Measurements from ENCODE around the gene GPC6.

GPC6 gene

DNA sequence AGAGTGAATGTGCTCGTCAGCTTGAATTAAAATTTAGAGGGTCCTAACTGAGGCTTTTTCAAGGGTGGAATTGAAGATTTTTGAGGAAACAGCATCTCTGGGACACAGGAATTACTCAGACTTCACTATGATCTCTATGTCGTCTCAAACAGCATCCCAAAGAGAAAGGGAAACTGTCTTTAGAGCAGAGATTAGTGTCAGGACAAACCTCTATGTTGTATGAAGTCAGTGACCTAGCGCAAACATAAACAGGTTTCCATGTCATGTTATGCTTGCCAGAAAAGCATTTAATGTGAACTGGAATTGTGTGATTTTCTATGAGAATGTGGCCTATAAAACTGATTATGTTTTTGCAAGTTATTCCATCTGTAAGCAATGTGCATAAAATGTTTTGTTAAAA lies 573.7 kb downstream of the GPC6 start:
- H3K9me3 ChIP-seq (ENCODE audit: insufficient read depth, low read length): no peaks in the 10 kb centered on the region
- H3K9me2 ChIP-seq (replicated peaks; ENCODE audit: insufficient read depth, low read length): no peaks in the 10 kb centered on the region
- H3K27ac ChIP-seq (ENCODE audit: low read depth, low read length): no peak overlapping the region
- H3K4me3 ChIP-seq (ENCODE audit: insufficient read depth, low read length, poor library complexity, severe bottlenecking): no peak overlapping the region
- no peak overlapping the region for H2AFZ ChIP-seq (ENCODE audit: low read depth, low read length, severe bottlenecking)
- H3K9ac ChIP-seq (ENCODE audit: low read length): no peak overlapping the region
- H4K20me1 ChIP-seq (ENCODE audit: low read depth, low read length): no peaks in the 10 kb centered on the region
- no peaks in the 10 kb centered on the region for H3K79me2 ChIP-seq (ENCODE audit: insufficient read depth, low read length)
- no peaks in the 10 kb centered on the region for H3F3A ChIP-seq (ENCODE audit: insufficient read depth)
- TF ChIP-seq CTCF (IDR thresholded peaks at IDR 0.05; ENCODE audit: insufficient read depth, low read length, poor library complexity, severe bottlenecking) (no peak), EZH2phosphoT487 (conservative IDR thresholded peaks at IDR 0.05; ENCODE audit: low read length) (no peak)
- H3K27me3 ChIP-seq (ENCODE audit: low read length): no peaks in the 10 kb centered on the region
- H3K4me2 ChIP-seq (ENCODE audit: low read depth, low read length, poor library complexity, severe bottlenecking): no peak overlapping the region
- H3K36me3 ChIP-seq (ENCODE audit: low read length): no peaks in the 10 kb centered on the region

- H3K9ac ChIP-seq (ENCODE audit: low read length): no peak overlapping the region
- no peaks in the 10 kb centered on the region for H3F3A ChIP-seq (ENCODE audit: insufficient read depth)
Measured at GRCh38 chr13:93805736-93806135, 579.1 kb downstream of the GPC6 start.

GRCh38 chr13:93806861-93807260 lies 580.3 kb downstream of the GPC6 start:
- H2AFZ ChIP-seq (ENCODE audit: low read depth, low read length, severe bottlenecking): no peak overlapping the region
- no peaks in the 10 kb centered on the region for H3K79me2 ChIP-seq (ENCODE audit: insufficient read depth, low read length)
- H3K27me3 ChIP-seq (ENCODE audit: low read length): no peaks in the 10 kb centered on the region
- H3K9me3 ChIP-seq (ENCODE audit: insufficient read depth, low read length): no peaks in the 10 kb centered on the region
- no peak overlapping the region for H3K9ac ChIP-seq (ENCODE audit: low read length)
- TF ChIP-seq CTCF (IDR thresholded peaks at IDR 0.05; ENCODE audit: insufficient read depth, low read length, poor library complexity, severe bottlenecking) (no peak), EZH2phosphoT487 (conservative IDR thresholded peaks at IDR 0.05; ENCODE audit: low read length) (no peak)
- H3K4me3 ChIP-seq (ENCODE audit: insufficient read depth, low read length, poor library complexity, severe bottlenecking): no peak overlapping the region
- H3K36me3 ChIP-seq (ENCODE audit: low read length): no peaks in the 10 kb centered on the region
- no peak overlapping the region for H3K27ac ChIP-seq (ENCODE audit: low read depth, low read length)
- H3F3A ChIP-seq (ENCODE audit: insufficient read depth): no peaks in the 10 kb centered on the region
- H4K20me1 ChIP-seq (ENCODE audit: low read depth, low read length): no peaks in the 10 kb centered on the region
- H3K4me2 ChIP-seq (ENCODE audit: low read depth, low read length, poor library complexity, severe bottlenecking): no peak overlapping the region
- H3K9me2 ChIP-seq (replicated peaks; ENCODE audit: insufficient read depth, low read length): no peaks in the 10 kb centered on the region

More at GRCh38 chr13:93805736-93806135, 579.1 kb downstream of the GPC6 start:
- no peaks in the 10 kb centered on the region for H3K9me3 ChIP-seq (ENCODE audit: insufficient read depth, low read length)
- H3K9me2 ChIP-seq (replicated peaks; ENCODE audit: insufficient read depth, low read length): no peaks in the 10 kb centered on the region
- H3K27me3 ChIP-seq (ENCODE audit: low read length): no peaks in the 10 kb centered on the region
- no peaks in the 10 kb centered on the region for H4K20me1 ChIP-seq (ENCODE audit: low read depth, low read length)
- H3K4me2 ChIP-seq (ENCODE audit: low read depth, low read length, poor library complexity, severe bottlenecking): no peak overlapping the region
- no peaks in the 10 kb centered on the region for H3K36me3 ChIP-seq (ENCODE audit: low read length)
- H2AFZ ChIP-seq (ENCODE audit: low read depth, low read length, severe bottlenecking): no peak overlapping the region
- H3K79me2 ChIP-seq (ENCODE audit: insufficient read depth, low read length): no peaks in the 10 kb centered on the region
- H3K27ac ChIP-seq (ENCODE audit: low read depth, low read length): no peak overlapping the region
- no peak for TF ChIP-seq CTCF (IDR thresholded peaks at IDR 0.05; ENCODE audit: insufficient read depth, low read length, poor library complexity, severe bottlenecking)
- no peak for TF ChIP-seq EZH2phosphoT487 (conservative IDR thresholded peaks at IDR 0.05; ENCODE audit: low read length)
- H3K4me3 ChIP-seq (ENCODE audit: insufficient read depth, low read length, poor library complexity, severe bottlenecking): no peak overlapping the region
